Amniotic stem cell (primary cell): Measurements from ENCODE around the gene E2F2.

Source experiments
- DNase-seq: peaks from one replicate; lab custom pipeline; 2025; lab: John Stamatoyannopoulos, UW

The E2F2 gene, protein sequence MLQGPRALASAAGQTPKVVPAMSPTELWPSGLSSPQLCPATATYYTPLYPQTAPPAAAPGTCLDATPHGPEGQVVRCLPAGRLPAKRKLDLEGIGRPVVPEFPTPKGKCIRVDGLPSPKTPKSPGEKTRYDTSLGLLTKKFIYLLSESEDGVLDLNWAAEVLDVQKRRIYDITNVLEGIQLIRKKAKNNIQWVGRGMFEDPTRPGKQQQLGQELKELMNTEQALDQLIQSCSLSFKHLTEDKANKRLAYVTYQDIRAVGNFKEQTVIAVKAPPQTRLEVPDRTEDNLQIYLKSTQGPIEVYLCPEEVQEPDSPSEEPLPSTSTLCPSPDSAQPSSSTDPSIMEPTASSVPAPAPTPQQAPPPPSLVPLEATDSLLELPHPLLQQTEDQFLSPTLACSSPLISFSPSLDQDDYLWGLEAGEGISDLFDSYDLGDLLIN

DNA sequence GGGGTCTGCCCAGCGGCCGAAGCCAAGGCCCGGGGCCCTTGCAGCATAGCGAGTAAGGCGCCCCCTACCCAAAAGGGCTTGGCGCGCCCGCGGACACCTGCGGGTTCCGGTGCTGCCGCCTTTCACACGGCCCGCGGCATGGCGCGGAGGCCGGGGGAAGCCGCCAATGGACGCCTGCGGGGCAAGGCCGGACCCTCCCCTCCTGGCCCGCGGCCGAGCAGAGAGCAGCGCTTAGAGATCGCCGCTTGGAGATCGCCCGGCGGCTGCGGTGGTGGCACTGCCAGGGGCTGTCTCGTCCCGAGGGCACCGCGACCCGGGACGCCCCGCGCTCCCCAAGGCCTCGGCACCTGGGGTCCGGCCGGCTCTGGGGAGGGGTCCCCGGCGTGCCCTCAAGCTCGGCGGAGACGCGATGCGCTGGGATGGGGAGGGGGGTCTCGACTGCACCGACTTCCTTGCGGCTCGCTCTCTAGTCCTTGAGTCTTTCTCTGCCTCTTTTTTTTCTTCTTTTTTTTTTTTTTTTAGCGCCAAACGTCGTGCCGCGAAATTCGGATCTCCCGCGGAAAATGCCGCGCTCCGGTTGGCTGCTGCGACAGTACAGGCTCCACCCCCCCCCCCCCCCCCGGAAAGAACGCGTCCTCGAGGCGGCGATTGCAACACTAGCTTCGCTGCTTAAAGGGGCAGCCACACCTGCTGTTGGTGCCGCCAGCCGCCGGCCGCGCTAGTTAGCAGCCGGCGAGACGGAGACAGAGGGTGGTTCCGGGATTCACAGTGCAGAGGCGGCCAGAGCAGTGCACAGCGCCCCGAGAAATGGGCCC is at the start of gene E2F2:
Gene E2F2 (minus strand): TSS at position 487 of the 815 bp plus-strand sequence. CDS start 440 bp downstream, at position 47.
- DNase-seq = peak; percentile 64

DNA sequence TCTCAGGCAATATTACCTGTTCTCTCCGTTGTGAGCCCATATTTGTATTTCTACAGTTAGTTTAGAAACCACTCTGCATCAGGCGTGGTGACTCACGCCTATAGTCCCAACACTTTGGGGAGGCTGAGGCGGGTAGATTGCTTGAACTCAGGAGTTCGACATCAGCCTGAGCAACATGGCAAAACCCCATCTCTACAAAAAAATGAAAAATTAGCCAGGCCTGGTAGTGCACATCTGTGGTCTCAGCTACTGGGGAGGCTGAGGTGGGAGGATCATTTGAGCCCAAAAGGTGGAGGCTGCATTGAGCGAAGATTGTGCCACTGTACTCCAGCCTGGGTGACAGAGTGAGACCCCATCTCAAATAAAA is 47.9 kb upstream of the E2F2 start:
- no peak for DNase-seq

DNA sequence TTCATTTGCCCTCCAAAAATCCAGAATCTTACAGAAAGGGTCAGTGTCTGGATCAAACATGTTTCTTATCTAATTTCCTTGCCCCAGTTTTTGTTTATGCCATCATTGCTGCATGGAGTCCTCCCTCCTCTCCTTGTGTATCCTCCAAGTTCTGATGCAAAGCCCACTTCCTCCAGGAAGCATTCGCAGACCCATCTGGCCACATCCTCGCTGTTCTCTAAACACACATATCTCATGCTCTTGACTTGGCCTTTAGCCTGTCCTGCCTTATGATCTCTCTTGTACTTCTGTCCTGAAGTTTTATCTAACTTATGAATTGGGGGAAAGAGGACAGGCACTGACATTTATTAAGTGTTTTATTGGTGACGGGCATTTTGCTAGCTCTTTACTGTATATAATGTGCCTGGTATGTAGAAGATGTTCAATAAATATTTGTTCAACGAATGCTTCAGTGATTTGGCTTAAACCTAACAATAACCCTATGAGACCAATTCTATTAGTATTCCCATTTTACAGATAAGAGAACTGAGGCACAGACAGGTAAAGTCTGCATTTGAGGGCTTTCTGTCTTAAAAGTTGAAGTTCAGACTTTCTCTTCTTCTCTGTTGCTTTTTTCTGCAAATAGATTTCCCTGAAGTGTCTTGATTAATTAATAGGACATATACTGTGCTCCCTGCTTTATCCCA is 47.4 kb upstream of the E2F2 start:
- DNase-seq = no peak

DNA sequence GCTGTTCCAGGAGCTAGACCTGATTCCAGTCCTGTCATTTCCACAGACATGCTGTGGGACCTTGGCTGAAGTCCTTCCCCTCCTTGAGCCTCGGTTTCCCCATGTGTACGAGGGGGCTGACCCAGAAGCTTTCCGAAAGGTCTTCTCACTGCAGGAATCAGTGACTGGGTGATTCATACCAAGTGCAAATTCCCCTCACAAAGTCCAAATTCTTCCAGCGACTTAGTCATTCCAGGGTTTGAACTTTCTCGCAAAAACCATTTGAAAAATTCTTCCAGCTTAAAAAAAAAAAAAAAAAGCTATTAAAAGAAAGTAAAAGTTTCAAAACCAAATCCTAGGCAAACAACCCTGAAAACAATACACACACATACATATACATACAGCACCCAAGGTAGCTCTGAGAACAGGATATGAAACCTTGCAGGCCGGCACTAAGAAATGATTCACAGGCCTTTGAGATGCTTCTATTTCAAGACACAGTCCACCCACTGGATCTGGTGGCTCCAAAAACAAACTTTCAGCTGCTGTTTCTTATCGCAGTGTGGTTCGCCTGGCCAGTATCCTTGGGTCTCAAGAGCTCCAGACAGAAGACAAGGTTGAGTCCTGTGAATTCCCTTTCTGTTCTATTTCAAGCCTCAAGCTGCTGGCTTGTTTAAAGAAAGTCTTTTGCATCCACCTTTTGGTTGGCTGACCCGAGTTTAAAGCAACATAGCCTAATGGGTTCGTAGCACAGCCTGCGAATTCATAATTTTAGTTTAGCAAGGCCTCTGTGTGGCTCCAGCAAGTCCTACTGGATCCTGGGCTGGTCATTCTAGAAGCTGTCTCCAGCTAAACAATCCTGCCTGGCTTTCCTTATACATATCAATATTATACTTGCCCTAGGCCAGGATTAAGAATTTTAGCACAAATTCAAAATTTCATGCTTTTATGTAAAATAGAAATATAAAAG is 46.3 kb upstream of the E2F2 start:
- DNase-seq = peak; percentile 80

DNA sequence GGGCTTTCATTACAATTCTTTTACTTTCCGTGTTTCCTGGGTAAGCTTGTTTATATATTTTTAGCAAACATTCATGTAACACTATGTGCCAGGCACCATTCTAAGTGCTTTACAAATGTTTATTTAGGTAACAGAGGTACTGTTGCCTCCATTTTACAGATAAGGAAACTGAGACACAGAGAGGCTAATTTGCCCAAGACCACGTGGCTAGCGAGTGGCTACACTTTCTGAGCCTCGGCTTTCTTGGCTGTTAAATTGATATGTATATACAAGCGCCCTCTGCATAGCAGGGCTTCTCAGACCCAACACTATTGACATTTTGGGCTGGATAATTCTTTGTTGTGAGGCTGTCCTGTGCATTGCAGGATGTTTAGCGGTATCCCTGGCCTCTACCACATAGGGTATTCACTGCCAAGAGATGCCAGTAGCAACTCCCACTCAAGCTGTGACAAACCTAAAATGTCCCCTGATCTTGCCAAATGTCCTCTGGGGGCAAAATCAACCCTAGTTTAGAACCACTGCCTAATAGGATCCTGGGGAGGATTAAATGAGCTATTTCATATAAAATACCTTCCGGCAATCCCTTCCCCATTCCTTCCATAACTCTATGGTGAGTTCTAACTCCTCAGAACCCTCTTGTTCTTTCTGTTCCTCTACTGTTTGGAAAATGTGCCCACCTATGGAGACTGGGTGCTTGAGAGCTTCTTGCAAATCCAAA is 45.5 kb upstream of the E2F2 start:
- no peak for DNase-seq

DNA sequence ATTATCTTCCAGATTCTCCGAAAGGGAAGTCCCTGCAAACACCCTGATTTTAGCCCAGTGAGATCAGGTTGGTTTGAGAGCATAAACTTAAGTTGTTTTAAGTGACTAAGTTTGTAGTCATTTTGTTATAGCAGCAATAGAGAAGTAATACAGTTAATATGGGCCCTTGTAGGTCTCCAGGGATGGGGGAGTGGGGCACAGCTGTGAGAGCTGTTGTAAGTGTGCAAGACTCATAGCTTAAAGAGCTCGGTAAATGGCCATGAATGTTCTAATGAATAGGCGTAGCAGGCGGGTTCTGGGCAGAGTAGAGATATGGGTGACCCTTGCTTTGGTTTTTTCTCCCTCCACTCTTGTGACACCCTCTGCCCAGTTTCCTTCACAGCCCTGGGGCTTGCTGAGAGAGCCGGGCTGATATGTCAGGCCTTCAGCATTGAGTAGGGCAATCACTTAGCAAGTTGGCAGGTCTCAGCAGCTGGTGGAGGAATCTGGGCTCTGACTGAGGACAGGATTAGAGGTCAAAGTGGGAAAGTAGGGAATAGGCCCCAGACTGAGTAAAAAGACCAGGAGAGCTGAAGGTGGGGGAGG is 44.3 kb upstream of the E2F2 start:
- DNase-seq = no peak

DNA sequence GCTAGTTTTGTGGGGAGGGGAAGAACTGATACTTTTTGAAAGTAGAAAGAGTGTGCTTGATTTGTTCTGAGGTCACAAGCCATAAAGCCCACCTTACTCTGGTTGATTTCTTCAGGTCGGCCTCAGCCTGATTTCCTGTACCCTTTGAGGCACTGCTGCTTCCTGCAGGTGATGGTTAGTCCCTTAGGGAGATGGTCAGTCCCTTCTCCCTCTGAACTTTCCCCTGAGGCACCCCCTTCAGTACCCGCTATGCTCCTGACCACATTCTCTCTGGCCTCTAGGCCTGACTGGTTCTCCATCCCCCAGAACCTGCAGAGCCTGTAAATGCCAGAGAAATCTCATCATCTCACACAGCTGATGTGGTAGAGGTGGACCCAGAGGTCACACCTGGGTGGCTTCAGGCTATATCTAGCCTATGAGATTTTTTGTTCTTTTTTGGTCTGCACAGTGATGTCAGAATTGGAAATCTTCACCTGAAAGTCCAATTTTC is 43.3 kb upstream of the E2F2 start:
- DNase-seq = no peak

DNA sequence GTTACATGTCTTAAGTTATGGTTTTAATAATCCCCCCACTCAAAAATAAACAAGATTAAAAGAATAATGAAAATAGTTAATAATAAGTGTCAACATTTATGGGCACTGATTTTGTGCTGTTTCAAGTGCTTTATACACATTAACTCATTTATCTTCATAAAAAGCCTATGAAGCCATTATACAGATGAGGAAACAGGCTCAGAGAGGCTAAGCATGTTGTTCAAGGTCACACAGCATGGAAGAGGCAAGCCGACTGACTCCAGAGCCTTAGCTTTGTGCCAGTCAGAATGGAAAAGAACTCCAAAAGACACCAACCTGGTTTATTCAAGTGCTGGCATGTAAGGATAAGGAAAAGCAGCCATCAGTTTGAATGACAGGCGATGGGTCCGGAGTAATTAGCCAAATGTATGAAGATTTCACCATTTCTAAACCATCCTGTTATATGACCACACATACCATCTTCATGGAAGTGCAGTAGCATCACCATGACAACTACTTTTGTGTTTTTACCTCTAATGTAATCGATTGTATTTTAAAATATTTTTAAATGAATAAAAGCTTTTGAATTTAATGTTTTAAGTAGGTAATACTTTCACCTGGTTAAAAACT is 42.6 kb upstream of the E2F2 start:
- no peak for DNase-seq

DNA sequence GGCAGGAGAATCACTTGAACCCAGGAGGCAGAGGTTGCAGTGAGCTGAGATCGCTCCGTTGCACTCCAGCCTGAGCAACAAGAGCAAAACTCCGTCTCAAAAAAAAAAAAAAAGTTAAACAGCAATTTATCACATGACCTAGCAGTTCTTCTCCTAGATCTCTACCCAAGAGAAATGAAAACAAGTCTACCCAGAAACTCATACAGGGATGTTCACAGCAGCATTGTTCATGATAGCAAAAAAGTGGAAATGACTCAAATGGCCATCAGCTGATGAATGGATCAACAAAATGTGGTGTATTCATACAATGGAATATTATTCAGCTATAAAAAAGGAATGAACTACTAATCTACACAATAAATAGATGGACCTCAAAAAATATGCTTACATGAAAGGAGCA is 40.4 kb upstream of the E2F2 start:
- no peak for DNase-seq

DNA sequence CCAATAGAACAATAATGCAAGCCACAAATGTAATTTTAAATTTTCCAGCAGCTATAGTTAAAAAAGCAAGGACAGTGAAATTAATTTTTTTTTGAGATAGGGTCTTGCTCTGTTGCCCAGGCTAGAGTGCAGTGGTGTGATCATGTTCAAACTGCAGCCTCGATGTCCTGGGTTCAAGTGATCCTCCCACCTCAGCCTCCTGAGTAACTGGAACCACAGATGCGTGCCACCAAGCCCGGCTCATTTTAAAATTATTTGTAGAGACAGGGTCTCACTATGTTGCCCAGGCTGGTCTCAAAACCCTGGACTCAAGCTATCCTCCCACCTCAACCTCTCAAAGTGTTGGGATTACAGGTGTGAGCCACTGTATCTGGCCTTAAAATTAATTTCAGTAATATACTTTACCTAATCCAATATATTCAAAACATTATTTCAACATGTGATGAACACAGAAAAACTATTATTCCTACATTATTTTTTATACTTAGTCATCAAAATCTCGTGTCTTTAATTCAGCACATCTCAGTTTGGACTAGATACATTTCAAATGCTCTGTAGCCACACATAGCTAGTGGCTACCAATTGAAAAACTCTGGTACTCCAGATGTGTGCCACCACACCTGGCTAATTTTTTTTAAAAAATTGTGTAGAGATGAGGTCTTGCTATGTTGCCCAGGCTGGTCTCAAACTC is 39.1 kb upstream of the E2F2 start:
- no peak for DNase-seq

DNA sequence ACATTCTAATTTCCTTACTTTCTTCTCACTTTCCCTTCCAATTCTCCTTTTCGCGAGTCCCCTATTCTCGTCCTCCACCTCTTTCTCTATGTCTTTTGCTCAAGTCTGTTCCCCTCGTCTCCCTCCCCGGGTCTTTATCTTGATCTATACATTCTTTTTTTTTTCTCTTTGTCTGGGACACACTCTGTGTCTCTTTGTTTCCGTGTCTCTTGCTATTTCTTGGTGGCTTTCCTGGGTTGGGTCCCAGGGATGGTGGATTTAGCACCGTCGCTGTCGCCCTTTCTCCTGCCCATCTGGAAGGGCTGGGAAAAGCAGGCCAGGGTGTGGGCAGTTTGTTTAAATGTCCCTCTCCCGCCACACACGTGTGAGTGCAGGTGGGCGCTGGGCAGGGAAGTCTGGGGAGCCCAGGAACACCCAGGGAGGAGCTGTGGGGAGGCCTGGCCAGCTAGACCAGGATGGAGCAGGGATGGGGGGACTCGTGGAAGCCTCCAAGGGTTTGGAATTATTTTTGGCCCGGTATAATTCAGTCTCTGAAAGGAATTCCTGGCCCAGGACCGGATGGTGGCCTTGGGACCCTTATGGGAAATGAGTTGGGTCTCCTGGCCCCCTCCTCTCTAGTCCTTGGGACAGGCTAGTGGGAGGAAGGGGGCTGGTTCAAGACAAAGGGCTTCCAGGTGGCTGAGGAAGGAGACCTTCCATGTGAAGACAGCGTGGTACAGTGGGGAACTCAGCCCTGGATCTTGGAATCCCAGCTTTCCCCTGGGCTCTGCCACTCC is 37.8 kb upstream of the E2F2 start:
- DNase-seq = no peak

DNA sequence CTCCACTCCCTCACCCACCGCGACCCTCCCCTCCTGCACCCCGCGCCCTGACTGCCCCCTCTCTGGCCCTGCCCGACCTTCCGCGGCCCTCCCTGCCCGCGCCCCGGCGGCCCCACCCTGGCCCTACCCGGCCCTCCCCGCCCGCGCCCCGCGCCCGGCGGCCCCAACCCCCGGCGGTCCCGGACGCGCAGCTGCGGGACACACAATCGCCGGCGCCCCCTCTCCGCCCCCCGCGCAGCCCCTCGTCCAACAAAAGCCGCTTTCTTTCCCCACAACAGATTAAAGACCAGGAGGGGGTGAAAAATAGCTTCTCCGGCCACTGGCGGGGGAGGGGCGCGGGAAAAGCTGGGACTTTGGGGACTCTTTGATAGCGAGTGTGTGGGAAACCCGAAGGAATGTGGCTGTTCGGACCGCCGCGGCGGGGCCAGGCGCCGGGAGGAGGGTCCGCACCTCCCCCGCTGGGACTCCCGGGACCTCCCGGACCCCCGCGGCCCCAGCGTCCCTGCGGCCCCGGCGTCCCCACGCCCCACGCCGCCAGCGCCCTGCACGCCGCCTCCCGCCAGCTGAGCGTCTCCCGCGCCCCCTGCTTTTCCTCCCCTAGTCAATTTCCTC is 37.1 kb upstream of the E2F2 start:
- no peak for DNase-seq

DNA sequence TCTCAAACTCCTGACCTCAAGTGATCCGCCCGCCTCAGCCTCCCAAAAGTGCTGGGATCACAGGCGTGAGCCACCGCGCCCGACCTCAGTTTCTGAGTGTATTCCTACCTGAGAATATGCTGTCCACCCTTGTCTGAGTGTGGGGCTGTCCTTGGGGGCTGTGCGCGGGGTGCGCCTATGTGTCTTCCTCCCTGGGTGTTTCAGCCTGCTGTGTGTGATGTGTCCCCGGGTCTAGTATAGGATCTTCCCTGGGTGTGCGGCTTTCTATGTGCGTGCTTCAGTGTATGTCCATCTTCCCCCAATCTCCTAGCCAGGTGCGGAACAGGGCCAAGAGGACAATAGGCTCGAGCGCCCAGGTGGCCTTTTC is 36.6 kb upstream of the E2F2 start:
- no peak for DNase-seq

DNA sequence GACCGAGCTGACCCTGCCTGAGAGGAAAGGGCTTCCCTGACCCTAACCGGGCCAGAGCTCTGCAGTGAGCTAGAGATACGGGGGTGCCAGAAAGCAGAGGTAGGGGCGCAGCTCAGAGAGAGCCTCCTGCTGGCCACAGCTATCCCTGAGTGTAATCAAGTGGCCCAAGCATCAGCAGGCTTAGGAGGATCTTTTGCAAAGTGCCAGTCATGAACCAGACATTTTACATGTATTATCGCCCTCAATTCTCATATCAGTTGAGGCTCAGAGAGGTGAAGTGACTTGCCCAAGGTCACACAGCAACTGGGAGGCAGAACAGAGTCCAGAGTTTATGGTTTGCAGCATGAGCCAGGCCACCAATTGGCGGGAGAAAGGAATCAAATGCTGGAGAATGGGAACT is 35.3 kb upstream of the E2F2 start:
- DNase-seq = no peak

DNA sequence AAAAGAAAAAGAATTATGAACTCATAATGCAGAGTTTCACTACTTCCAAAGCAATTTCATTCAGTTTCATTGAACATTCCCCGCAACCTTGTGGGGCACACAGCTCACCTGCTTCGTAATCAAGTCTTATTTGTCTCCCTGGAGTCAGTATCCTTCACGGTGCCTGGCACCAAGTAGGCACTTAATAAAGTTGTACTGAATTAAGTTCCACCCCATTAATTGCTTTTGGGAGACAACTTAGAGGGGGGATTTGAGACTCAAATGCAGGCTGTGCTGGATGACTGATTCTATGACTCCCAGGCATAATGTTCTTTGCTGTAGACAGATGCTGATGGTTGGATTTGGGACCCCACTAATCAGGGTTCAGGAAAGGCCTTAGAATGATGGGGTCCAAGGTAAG is 34.7 kb upstream of the E2F2 start:
- DNase-seq = no peak

DNA sequence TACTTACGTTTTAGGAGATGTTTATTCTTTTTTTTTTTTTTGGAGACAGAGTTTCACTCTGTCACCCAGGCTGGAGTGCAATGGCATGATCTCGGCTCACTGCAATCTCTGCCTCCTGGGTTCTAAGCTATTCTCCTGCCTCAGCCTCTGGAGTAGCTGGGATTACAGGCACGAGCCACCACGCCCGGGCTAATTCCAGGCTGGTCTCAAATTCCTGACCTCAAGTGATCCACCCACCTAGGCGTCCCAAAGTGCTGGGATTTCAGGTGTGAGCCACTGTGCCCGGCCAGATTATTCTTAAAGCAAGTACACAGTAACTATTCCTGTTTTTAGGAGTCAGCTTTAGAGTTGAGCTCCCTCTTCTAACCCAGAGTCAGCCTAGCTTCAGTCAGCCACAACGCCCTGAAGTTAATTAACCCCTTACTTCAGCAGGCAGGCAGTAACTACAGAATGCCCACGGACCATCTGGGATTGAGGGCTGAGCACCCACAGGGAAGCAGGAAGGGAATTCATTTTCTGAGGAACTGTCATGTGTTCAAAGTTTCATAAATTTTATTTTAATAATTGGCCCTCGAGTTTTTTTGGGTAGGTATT is 33.6 kb upstream of the E2F2 start:
- DNase-seq = no peak

DNA sequence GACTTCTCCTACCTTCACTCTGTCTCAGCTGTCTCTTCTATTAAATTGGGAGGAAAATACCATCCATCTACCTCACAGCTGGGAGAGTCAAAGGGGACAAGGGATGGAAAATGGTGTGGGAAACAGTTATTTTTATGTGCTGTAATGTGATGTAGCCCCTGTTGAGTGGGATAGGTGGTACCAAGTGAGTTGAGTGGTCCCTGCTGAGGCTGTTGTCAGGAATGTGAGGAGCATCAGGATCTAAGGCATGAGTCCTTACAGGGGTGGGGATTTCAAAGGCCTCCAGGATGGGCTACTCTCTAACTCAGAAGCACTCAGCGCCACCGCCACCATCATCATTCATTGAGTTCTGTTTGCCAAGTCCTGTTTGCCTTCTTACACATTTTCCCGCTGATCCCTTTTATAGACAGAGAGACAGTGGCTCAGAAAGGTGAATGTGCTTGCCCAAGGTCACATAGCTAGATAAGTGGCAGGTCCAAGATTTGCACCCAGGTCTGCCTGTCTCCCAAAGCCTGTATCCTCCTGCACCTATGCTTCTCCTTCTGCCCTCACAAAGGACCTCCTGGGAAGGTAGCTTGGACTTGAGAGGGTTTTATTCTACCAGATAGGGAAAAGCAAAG is 32.8 kb upstream of the E2F2 start:
- DNase-seq = no peak
